NCI-H345 (cell line): ENCODE data around the gene LRRC23.
"Not testable (repeated sequence)": the region's sequence is repeated elsewhere in the genome, so short reads cannot be mapped to it uniquely, and the experiment has no call there.

Experiments
- DNase-seq: peaks from one replicate; lab custom pipeline; 2025; lab: John Stamatoyannopoulos, UW

LRRC23 gene

DNA sequence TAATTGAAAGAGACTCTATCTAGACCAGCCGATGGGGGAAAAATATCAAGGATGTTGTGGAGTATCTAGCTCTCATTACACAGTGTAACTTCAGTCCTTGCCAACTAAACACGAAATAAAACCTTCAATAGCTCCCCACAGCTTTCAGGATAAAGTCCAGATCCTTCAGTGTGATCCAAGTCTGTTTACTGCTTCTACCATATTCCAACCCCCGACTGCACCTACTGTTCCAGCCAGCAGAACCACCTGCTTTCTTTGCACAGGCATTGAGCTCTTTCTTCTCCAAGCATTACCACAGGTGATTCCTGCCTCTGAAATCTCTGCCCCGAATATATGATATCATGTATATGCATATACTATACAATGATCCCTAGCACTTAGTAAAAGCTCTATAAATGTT is 2.2 kb upstream of the LRRC23 start:
- DNase-seq = no peak

DNA sequence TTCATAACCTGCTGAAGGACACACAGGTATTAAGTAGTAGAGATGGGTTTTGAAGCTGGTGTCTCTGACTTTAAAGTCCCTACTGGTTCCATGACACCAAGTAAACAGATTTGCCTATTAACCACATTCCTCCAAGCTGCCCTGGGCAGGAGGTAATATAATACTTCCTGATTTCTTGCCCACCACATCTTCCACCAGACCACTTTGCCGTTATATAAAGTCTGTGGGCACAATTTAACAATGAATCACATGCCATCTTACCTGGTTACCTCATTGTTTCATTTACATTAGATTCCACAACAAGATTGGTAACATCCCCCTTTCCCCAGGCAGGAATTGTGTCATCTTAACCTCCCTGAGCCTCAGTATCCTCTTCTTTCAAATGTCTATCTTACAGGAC is 900 bp upstream of the LRRC23 start:
- DNase-seq = no peak

DNA sequence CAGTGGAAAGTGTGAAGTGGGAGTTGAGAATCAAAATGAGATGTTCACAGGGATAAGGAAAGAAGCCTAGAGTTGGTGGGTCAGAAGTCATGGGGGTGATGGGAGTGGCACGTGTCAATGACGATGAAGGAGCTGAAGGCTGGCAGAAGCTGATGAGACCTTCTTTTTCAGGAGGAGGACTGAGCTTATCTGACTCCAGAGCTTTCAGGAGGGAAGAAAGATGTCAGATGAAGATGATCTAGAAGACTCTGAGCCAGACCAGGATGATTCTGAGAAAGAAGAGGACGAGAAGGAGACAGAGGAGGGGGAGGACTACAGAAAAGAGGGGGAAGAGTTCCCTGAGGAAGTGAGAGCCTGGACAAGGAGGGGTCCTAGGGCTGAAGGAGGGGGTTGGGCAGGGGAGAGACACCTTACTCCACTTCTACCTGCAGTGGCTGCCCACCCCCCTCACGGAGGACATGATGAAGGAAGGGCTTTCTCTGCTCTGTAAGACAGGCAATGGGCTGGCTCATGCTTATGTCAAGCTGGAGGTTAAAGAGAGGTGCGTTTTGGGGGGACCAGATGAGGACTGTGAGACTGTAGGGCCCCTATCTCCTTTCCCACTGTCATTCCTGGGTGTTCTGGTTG is 905 bp downstream of the LRRC23 start:
- no peak for DNase-seq

DNA sequence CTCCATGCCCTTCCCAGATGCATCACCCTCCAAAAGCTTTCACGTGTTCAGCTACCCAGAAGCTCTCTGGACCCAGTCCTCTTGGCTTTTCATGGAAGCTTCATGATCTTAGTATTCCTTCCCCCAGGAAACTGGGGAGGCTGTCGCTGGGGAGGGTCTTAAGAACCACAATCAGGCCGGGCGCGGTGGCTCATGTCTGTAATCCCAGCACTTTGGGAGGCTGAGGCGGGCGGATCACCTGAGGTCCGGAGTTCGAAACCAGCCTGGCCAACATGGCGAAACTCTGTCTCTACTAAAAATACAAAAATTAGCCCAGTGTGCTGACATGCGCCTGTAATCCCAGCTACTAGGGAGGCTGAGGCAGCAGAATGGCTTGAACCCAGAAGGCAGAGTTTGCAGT is 3.5 kb downstream of the LRRC23 start:
- not testable (repeated sequence) for DNase-seq

DNA sequence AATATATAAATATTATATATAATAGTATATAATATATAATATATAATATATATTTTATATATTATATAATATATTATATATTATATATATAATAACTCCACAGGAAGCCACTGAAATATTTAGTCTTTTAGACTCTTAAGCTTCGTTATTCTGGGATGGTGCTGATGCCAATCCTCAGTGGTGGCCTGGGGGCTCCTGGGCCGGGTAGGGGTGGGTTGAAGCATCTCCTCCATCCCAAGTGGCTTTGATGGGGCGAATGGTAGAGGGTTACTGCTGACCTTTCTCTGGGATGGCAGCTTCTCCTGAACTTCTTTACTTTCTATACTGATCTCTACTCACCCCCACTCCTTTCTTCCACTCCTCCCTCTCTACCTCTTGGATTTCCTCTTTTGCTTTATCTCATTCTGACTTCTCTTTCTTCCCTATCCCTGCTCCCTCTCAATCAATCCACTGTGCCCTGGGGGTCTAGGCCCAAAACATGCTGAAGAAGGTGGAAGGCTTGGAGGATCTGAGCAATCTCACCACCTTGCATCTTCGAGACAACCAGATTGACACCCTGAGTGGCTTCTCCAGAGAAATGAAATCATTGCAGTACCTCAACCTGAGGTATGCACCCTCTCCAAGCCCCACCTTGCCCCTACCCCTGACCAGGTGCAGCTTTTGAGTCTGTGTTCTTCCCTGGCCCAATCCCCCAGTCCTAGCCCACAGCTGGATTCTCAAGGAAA is 5.0 kb downstream of the LRRC23 start:
- no peak for DNase-seq

DNA sequence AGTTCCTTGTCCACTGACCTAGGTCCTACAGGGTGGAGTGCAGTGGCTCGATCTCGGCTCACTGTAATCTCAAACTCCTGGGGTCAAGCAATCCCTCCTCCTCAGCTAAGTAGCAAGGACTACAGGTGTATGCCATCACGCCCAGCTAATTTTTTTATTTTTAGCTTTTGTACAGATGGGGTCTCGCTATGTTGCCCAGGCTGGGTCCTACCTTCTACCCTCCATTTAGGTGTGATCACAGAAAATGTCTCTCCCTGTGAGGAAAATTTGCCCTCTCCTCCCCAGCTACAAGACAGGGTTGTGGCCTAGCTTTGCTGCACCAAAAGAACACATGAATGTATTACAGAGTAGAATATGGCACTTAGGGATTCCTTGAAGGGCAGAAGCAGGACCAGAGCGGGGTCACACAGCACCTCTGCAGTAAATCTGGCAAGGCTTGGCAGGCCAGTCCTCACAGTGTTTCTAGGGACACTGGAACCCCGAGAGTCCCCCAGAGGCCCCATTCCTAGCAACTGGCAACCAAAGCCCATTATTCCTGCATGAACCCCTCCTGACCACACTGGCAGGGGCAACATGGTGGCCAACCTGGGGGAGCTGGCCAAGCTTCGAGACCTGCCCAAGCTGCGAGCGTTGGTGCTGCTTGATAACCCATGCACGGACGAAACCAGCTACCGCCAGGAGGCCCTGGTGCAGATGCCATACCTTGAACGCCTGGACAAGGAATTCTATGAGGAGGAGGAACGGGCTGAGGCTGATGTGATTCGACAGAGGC is 7.7 kb downstream of the LRRC23 start:
- no peak for DNase-seq

DNA sequence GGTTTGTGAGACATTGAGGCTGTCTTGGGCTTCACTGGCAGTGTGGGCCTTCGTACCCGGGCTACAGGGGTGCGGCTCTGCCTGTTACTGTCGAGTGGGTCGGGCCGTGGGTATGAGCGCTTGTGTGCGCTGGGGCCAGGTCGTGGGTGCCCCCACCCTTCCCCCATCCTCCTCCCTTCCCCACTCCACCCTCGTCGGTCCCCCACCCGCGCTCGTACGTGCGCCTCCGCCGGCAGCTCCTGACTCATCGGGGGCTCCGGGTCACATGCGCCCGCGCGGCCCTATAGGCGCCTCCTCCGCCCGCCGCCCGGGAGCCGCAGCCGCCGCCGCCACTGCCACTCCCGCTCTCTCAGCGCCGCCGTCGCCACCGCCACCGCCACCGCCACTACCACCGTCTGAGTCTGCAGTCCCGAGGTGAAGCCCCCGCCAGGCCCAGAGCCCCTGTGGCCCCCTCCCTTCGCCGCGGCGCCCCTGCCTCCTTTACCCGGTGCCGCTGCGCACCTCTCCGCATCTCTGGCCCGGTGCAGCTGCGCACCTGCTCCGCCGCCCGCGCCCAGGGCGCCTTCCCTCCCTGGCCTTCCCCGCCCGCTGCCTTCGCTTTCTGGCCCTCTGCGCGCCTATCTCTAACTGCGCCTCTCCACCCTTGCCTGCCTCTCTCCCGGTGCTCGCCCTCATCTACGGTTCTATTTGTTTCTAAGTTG is 9.8 kb downstream of the LRRC23 start, which contains the start of gene ENO2:
Gene ENO2, plus strand, starts transcription at position 335 of the 701 bp plus-strand sequence. CDS start 1,253 bp downstream, outside the sequence.
- DNase-seq = peak; percentile 73

DNA sequence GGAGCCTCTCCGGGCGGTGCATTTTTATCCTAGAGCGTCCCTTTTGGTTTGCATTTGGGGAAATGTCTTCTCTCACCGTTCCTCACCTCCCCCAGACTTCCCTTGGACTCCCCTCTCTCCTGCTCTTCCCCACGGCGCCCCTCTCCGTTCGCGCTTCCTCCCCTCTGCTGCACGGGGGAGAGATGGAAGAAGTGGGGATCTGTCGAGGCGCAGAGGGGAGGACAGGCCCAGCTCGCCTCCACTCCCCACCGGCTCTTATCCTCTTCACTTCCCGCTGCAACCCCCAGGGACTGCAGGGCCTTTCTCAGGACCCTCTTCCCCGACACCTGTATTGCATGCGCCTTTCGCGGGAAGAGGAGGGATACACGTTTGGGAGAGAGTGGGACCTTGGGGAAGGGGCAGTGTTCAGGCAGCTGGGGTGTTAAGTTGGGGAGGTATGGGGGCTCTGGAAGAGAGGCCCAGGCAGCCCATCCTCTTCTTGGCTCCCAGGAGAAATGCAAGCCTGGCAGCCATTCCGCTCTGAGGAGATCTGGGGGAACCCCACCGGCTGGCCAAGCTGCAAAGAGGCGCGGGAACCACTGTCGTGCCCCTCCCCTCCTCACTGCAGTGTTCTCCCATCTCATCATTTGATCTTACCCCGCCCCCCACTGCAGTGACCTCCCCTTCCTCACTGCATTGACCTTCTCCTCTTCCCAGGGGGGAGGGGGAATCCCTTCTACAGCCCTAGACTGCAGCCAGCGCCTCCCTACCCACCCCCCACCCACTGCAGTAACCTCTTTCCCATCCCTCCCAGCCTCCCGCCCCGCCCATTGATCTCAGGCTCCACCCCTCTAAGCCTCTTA is 10.5 kb downstream of the LRRC23 start:
- peak; percentile 56 for DNase-seq

DNA sequence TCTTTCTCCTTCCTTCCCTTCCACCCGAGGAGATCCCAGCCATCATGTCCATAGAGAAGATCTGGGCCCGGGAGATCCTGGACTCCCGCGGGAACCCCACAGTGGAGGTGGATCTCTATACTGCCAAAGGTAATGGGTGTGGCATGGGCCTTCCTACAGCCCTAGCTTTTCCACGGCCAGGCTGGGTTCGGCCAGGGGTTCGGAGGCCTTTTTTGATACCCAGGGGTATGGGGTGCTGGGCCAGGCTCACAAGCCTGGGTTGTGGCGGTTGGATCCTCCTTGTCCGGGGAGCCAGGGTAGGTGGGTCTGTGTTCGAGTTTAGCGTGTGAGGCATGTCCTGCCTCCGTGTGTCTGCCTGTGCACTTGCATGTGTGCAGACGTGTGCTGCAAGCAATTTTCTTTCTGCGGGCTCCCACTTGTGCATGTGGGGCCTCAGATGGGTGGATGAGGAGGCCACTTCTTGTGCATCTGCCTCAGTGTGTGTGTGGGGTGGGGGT is 11.2 kb downstream of the LRRC23 start:
- no peak for DNase-seq

DNA sequence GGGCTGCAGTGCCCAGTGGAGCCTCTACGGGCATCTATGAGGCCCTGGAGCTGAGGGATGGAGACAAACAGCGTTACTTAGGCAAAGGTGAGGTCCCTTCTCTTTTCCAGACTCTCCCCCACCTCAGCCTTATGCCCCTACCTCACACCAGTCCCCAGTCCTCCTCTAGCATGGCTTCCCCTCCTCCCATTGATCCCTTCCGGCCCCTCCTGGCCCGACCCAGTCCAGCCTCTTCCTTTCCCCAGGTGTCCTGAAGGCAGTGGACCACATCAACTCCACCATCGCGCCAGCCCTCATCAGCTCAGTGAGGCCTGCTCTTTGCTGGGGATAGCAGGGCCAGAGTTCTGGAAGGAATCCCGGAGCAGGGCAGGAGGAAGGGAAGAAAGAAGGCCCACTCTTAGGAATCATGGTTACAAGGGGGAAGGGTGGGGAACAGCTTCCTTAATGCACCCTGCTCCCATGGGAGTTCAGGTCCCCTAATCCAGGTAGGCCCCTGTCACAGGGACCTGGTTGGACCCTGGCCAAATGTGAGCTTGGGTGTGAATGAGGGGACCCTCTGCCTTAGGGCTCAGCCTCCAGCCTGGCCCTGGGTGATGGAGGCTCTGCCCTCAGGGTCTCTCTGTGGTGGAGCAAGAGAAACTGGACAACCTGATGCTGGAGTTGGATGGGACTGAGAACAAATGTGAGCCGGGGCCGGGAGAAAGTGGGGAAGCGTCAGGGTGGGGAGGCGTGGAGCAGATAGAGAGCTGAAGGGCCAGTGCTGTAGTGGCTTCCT is 12.0 kb downstream of the LRRC23 start:
- no peak for DNase-seq

DNA sequence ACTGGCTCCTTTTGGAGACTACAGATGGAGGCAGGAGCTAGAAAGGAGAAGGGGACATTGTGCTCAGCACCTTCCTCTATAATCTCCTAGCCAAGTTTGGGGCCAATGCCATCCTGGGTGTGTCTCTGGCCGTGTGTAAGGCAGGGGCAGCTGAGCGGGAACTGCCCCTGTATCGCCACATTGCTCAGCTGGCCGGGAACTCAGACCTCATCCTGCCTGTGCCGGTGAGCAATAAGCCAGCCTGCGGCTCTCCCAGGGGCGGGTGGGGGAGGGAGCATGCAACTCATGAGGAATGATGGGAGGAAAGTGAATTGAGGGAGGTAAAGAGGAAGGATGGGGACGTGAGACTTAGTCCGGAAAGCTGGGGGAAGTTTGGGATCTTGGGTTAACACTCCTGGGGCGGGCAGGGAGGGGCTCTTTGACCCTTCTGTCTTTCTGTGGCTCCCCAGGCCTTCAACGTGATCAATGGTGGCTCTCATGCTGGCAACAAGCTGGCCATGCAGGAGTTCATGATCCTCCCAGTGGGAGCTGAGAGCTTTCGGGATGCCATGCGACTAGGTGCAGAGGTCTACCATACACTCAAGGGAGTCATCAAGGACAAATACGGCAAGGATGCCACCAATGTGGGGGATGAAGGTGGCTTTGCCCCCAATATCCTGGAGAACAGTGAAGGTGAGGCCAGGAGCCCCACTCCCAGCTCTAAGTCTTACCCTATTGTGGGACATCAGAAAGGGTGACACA is 13.0 kb downstream of the LRRC23 start:
- no peak for DNase-seq

DNA sequence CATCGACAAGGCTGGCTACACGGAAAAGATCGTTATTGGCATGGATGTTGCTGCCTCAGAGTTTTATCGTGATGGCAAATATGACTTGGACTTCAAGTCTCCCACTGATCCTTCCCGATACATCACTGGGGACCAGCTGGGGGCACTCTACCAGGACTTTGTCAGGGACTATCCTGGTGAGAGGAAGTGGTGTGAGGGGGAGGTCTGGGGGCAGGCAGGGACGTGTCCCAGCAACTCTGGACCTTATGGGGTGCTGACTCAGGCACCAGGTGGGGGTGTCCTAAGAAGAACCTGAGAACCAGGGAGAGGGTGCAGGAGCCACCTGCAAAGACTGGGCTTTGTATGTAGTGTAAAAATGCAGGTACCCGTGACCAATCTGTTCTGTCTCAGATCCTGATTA is 15.0 kb downstream of the LRRC23 start:
- no peak for DNase-seq

DNA sequence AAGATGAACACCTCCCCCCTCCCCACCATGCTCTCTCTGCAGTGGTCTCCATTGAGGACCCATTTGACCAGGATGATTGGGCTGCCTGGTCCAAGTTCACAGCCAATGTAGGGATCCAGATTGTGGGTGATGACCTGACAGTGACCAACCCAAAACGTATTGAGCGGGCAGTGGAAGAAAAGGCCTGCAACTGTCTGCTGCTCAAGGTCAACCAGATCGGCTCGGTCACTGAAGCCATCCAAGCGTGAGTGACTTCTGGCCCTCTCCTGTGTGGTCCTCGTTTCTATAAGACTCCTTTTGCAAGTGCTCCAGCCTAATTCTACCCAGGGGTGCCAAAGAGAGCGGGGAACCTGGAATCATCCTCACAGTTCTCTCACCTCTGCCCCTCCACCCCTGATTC is 16.9 kb downstream of the LRRC23 start:
- DNase-seq = no peak

DNA sequence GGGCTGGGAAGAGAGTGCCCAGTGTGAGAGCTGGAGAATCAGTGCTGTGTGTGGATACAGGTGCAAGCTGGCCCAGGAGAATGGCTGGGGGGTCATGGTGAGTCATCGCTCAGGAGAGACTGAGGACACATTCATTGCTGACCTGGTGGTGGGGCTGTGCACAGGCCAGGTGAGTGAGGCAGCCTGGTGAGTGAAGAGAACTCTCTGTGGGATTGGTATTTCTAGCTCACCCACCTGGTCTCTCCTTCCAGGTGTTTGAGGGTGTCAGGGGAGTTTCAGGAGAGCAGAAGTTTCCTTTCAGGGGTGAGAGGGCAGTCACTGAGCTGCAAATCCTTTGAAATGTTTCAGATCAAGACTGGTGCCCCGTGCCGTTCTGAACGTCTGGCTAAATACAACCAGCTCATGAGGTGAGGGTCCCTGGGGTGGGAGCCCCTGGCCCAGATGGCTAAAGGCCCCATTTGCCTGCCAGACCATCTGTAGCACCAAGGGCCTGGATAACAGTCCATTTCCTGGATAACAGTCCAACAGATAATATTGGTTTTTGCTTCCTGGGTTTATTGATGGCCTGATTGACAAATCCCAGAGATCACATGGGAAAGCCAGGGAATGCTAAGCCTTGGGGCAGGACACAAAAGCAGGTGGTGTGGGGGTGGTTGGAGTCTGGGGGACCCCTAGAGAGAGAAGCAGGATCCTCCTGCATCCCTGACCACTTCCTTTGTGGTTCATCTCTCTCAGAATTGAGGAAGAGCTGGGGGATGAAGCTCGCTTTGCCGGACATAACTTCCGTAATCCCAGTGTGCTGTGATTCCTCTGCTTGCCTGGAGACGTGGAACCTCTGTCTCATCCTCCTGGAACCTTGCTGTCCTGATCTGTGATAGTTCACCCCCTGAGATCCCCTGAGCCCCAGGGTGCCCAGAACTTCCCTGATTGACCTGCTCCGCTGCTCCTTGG is 17.6 kb downstream of the LRRC23 start:
- no peak for DNase-seq

DNA sequence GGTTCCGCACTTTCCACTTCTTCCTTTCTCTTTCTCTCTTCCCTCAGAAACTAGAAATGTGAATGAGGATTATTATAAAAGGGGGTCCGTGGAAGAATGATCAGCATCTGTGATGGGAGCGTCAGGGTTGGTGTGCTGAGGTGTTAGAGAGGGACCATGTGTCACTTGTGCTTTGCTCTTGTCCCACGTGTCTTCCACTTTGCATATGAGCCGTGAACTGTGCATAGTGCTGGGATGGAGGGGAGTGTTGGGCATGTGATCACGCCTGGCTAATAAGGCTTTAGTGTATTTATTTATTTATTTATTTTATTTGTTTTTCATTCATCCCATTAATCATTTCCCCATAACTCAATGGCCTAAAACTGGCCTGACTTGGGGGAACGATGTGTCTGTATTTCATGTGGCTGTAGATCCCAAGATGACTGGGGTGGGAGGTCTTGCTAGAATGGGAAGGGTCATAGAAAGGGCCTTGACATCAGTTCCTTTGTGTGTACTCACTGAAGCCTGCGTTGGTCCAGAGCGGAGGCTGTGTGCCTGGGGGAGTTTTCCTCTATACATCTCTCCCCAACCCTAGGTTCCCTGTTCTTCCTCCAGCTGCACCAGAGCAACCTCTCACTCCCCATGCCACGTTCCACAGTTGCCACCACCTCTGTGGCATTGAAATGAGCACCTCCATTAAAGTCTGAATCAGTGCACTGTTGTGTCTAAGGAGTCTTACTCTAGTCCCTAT is 18.5 kb downstream of the LRRC23 start:
- no peak for DNase-seq

DNA sequence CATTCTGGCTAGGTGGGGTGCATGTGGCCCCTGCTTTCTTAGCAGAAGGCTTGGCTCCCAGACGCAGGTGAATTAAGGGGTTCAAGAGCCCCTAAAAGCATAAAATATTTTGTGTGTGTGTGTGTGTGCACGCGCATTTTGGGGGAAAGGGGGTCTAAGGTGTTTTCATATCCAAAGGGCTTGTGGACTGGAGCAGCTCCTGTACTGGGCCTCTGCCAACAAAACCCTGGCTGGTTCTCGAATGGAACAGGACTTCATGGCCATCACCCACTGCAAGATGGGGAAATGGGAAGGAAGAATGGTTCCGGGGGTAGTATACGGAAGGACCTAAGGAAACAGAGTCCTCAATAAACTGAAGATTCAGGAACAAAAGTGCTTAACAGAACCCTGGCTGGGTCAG is 19.2 kb downstream of the LRRC23 start:
- DNase-seq = no peak

DNA sequence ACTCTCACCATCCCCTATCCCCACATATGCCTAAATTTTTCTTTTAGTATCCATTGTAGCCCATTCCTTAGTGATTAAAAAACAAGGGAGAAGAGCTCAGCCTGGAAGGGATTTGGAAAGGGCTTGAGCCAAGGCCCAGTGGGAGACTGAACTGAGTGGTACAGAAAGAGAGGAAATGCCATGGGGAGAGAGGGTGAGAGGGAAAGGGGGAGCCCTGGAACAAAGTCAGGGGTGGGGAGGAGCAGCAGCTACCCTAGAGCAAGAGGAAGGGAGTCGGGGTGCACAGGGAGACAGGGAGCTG is 20.6 kb downstream of the LRRC23 start:
- no peak for DNase-seq
